GM06990 (cell line): ENCODE measurements around the gene PRMT7.

Experiments
- DNase-seq: peaks from one replicate; pipeline ENCODE4 v3.0.0-alpha.2; 2011; ENCODE audit not compliant: insufficient read length; ENCODE audit errors: extremely low read depth
- H3K27me3 ChIP-seq: replicated peaks from 2 replicates; pipeline ENCODE4 v1.6.0; 2011; ENCODE audit warnings: low read length; ENCODE audit not compliant: control insufficient read depth, insufficient read depth
- H3K36me3 ChIP-seq: 2 replicates; pipeline ENCODE4 v1.5.1; 2011; ENCODE audit warnings: low read length; ENCODE audit not compliant: control insufficient read depth, insufficient read depth
- H3K4me3 ChIP-seq: replicated peaks from 2 replicates; pipeline ENCODE4 v1.5.1; 2011; ENCODE audit warnings: low read depth, mild to moderate bottlenecking, control low read depth, low read length
- CTCF ChIP-seq: IDR thresholded peaks from 2 replicates; pipeline ENCODE4 v1.5.1; 2011; ENCODE audit warnings: low read length, control low read depth, mild to moderate bottlenecking, inconsistent platforms; ENCODE audit not compliant: insufficient read depth, poor library complexity, severe bottlenecking

The PRMT7 gene

GRCh38 chr16:68306633-68307032 lies 4.2 kb upstream of the PRMT7 start:
- Histone ChIP-seq H3K4me3 (no peak overlapping the region), H3K27me3 (no peaks in the 10 kb centered on the region), H3K36me3 (peaks cover 12% of the 10 kb centered on the region)
- TF ChIP-seq CTCF, result no peak
- DNase-seq, result no peak

- Histone ChIP-seq H3K4me3 (peak overlapping the region; percentile 97), H3K36me3 (no peaks in the 10 kb centered on the region; the same call in none of the 2 replicates), H3K27me3 (no peaks in the 10 kb centered on the region)
- TF ChIP-seq CTCF, result no peak
- no peak for DNase-seq
Measured at GRCh38 chr16:68309799-68310198, 1.0 kb upstream of the PRMT7 start.

GRCh38 chr16:68310437-68310773 lies 414 bp upstream of the PRMT7 start:
- Histone ChIP-seq H3K4me3 (peak overlapping the region; percentile 97), H3K36me3 (no peaks in the 10 kb centered on the region; the same call in none of the 2 replicates), H3K27me3 (no peaks in the 10 kb centered on the region)
- no peak for TF ChIP-seq CTCF
- no peak for DNase-seq

GRCh38 chr16:68313116-68313515 lies 2.3 kb downstream of the PRMT7 start:
- Histone ChIP-seq H3K27me3 (no peaks in the 10 kb centered on the region), H3K36me3 (peaks cover 3% of the 10 kb centered on the region), H3K4me3 (no peak overlapping the region)
- DNase-seq, result no peak
- TF ChIP-seq CTCF, result no peak

GRCh38 chr16:68319185-68319908 lies 8.5 kb downstream of the PRMT7 start:
- Histone ChIP-seq H3K36me3 (peaks cover 8% of the 10 kb centered on the region), H3K27me3 (no peaks in the 10 kb centered on the region), H3K4me3 (no peak overlapping the region)
- TF ChIP-seq CTCF, result no peak
- DNase-seq, result no peak

GRCh38 chr16:68324336-68324735 lies 13.5 kb downstream of the PRMT7 start:
- Histone ChIP-seq H3K36me3 (peaks cover 7% of the 10 kb centered on the region), H3K4me3 (no peak overlapping the region), H3K27me3 (no peaks in the 10 kb centered on the region)
- no peak for TF ChIP-seq CTCF
- no peak for DNase-seq
